K562 (cell line): Measurements from ENCODE around the gene INSIG1. TPM values are rescaled to one million over a fixed set of nuclear protein-coding genes. Genes with fewer than 3 reads are reported as not detected.
A peak's percentile ranks its signal among the peaks of the same experiment; 100 is the strongest.

Source experiments
- ESRRA ChIP-seq: fragments of 450-650 bp; IDR thresholded peaks from 2 replicates; pipeline ENCODE4 v1.6.1; 2014; ENCODE audit warnings: low read depth, mild to moderate bottlenecking, moderate library complexity, borderline replicate concordance
- FUS ChIP-seq: fragments of 200-400 bp; formaldehyde crosslinking; optimal IDR thresholded peaks from 2 replicates; pipeline ENCODE3; 2017; ENCODE audit warnings: low read depth, low read length
- HDAC3 ChIP-seq: fragments of 450-650 bp; IDR thresholded peaks from 2 replicates; pipeline ENCODE4 v1.6.1; 2018; ENCODE audit warnings: borderline replicate concordance, mild to moderate bottlenecking, moderate library complexity; ENCODE audit not compliant: partially characterized antibody
- MAZ ChIP-seq, 2 experiments: fragments of 450-650 bp in 1 of 2; sonication (generic) in 1 of 2; formaldehyde crosslinking; IDR thresholded peaks in 1 of 2; conservative IDR thresholded peaks in 1 of 2; 2 replicates each; pipeline versions ENCODE4 v1.4.0 to v1.5.0; 2020; ENCODE audit warnings: mild to moderate bottlenecking in 1 of 2, missing genetic modification reagents in 1 of 2
- NONO ChIP-seq, 2 experiments: fragments of 200-400 bp in 1 of 2; fragments of 450-650 bp in 1 of 2; formaldehyde crosslinking in 1 of 2; IDR thresholded peaks; 2 replicates each; pipeline ENCODE4 v1.6.1; 2017; ENCODE audit warnings: low read depth in 2 of 2, mild to moderate bottlenecking in 2 of 2, moderate library complexity in 2 of 2, low read length in 1 of 2
- SMAD1 ChIP-seq: fragments of 150-350 bp; IDR thresholded peaks from 2 replicates; pipeline ENCODE4 v1.6.1; 2014; ENCODE audit warnings: low read length, low read depth; ENCODE audit not compliant: partially characterized antibody
- YY1 ChIP-seq, 3 experiments: IDR thresholded peaks; 2 replicates each; pipeline ENCODE4 v1.6.1; 2011; ENCODE audit warnings: low read length in 2 of 3, mild to moderate bottlenecking in 2 of 3, moderate library complexity in 2 of 3, borderline replicate concordance in 1 of 3, control low read depth in 1 of 3, low read depth in 1 of 3; ENCODE audit not compliant: insufficient read depth in 3 of 3, insufficient replicate concordance in 2 of 3, control insufficient read depth in 1 of 3, insufficient read length in 1 of 3; ENCODE audit errors: extremely low read depth in 1 of 3
- ZNF77 ChIP-seq: fragments of 250-450 bp; sonication (Bioruptor Pico); IDR thresholded peaks from 2 replicates; pipeline ENCODE4 v1.5.0; 2020
- polyA plus RNA-seq, 8 experiments: library from polyadenylated mRNA; depleted of rRNA in 4 of 8; stranded (reverse) in 5 of 8; unstranded in 3 of 8; fragments of >200 nt; fragmentation: Nextera tagmentation in 2 of 8; fragmentation: Illumina TruSeq in 1 of 8; extraction: Ambion mirVana in 2 of 8; extraction: Trizol in 1 of 8; gene quantifications; 2 replicates each; pipeline versions ENCODE4 v1.2.1 to v1.2.3, GENCODE V29; 2011 to 2014; ENCODE audit warnings: inconsistent platforms in 1 of 8, missing spikeins in 1 of 8
- total RNA-seq, 7 experiments: library from RNA; depleted of rRNA in 6 of 7; stranded (reverse); fragments of >200 nt in 6 of 7; fragmentation: Illumina TruSeq in 2 of 7; extraction: Trizol in 2 of 7; gene quantifications; 2 replicates each; pipeline versions ENCODE4 v1.2.1 to v1.2.3, GENCODE V29; 2011 to 2021; ENCODE audit warnings: low replicate concordance in 1 of 7
- TF ChIP-seq, protein P1 (sequence below), 2 experiments: IDR thresholded peaks in 1 of 2; conservative IDR thresholded peaks in 1 of 2; 2 replicates each; pipeline ENCODE4 v1.6.1; 2016; ENCODE audit warnings: low read depth in 2 of 2, mild to moderate bottlenecking in 1 of 2, missing compliant biosample characterization in 1 of 2, missing genetic modification characterization in 1 of 2, moderate library complexity in 1 of 2
- TF ChIP-seq, protein P2 (sequence below): sonication (generic); formaldehyde crosslinking; IDR thresholded peaks from 2 replicates; pipeline ENCODE4 v1.8.0; 2023; ENCODE audit warnings: missing genetic modification reagents, mild to moderate bottlenecking, borderline replicate concordance
- TF ChIP-seq, protein P3 (sequence below): fragments of 450-650 bp; formaldehyde crosslinking; IDR thresholded peaks from 2 replicates; pipeline ENCODE4 v1.4.0; 2022; ENCODE audit warnings: missing genetic modification characterization
- TF ChIP-seq, protein P4 (sequence below): fragments of 200-400 bp; formaldehyde crosslinking; IDR thresholded peaks from 2 replicates; pipeline ENCODE4 v1.6.1; 2017; ENCODE audit warnings: mild to moderate bottlenecking, low read depth, low read length, moderate library complexity

INSIG1 gene
- total and polyA plus RNA-seq, 9 of the 15 experiments (the other 6 are each of a cell fraction or from before 2014, with no cell fraction given), result 57.1 to 787 (median 238) TPM

DNA sequence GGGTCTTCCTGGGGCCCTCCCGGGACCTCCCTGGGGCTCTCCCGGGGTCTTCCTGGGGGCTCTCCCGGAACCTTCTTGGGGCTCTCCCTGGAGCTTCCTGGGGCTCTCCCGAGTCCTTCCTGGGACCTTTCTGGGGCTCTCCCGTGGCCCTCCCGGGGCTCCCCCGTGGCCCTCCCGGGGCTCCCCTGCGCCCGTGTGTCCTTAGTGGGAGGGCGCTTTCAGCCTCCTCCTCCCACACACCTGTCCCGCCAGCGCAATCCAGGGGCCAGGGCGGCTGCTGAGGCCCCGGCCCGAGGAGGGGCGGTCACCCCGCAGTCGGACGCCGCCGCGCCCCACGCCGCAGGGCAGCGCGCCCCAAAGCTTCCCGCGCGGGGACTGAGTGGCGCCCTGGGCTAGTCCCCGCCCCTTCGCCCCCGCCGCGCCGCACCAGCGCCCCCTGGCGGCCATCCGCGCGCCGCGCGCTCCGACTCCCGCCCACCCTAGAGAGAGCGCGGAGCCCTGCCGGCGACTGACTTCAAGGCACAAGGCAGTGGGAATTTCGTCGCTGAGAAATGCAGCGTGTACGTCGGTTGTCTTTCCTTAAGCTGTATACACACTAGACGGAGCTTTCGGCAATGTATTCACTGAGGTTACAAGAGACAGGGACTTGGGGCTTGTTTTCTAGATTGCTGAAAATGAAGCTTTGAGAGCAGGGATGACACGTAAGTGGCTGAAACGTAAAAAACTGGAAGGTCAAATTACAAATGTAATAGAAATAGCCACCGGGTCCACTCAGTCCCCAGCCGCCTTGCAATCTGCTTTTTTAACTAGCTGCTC is 47.1 kb downstream of the INSIG1 start (continued):
- TF ChIP-seq, protein P1, sequence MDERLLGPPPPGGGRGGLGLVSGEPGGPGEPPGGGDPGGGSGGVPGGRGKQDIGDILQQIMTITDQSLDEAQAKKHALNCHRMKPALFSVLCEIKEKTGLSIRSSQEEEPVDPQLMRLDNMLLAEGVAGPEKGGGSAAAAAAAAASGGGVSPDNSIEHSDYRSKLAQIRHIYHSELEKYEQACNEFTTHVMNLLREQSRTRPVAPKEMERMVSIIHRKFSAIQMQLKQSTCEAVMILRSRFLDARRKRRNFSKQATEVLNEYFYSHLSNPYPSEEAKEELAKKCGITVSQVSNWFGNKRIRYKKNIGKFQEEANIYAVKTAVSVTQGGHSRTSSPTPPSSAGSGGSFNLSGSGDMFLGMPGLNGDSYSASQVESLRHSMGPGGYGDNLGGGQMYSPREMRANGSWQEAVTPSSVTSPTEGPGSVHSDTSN (CRISPR knock-in tag; IDR thresholded peaks at IDR 0.05; ENCODE audit: low read depth), result no peak
- TF ChIP-seq, protein P1 (tag; conservative IDR thresholded peaks at IDR 0.05; ENCODE audit: low read depth), result no peak
- peak in 1 of 2 experiments; percentile 84; a peak in 2 of 4 replicates for TF ChIP-seq NONO (IDR thresholded peaks at IDR 0.05; ENCODE audit: low read depth in 2 of 2, low read length in 1 of 2)
- peak; percentile 29; the same call in 1 of the 2 replicates for TF ChIP-seq ESRRA
- TF ChIP-seq SMAD1, result no peak
- peak in 2 of 3 experiments; percentile 40 to 68 for TF ChIP-seq YY1 (IDR thresholded peaks at IDR 0.05; ENCODE audit: borderline replicate concordance in 1 of 3, control insufficient read depth in 1 of 3, extremely low read depth in 1 of 3, insufficient read depth in 3 of 3, insufficient read length in 1 of 3, insufficient replicate concordance in 2 of 3, low read depth in 1 of 3, low read length in 2 of 3)
- TF ChIP-seq, protein P2, sequence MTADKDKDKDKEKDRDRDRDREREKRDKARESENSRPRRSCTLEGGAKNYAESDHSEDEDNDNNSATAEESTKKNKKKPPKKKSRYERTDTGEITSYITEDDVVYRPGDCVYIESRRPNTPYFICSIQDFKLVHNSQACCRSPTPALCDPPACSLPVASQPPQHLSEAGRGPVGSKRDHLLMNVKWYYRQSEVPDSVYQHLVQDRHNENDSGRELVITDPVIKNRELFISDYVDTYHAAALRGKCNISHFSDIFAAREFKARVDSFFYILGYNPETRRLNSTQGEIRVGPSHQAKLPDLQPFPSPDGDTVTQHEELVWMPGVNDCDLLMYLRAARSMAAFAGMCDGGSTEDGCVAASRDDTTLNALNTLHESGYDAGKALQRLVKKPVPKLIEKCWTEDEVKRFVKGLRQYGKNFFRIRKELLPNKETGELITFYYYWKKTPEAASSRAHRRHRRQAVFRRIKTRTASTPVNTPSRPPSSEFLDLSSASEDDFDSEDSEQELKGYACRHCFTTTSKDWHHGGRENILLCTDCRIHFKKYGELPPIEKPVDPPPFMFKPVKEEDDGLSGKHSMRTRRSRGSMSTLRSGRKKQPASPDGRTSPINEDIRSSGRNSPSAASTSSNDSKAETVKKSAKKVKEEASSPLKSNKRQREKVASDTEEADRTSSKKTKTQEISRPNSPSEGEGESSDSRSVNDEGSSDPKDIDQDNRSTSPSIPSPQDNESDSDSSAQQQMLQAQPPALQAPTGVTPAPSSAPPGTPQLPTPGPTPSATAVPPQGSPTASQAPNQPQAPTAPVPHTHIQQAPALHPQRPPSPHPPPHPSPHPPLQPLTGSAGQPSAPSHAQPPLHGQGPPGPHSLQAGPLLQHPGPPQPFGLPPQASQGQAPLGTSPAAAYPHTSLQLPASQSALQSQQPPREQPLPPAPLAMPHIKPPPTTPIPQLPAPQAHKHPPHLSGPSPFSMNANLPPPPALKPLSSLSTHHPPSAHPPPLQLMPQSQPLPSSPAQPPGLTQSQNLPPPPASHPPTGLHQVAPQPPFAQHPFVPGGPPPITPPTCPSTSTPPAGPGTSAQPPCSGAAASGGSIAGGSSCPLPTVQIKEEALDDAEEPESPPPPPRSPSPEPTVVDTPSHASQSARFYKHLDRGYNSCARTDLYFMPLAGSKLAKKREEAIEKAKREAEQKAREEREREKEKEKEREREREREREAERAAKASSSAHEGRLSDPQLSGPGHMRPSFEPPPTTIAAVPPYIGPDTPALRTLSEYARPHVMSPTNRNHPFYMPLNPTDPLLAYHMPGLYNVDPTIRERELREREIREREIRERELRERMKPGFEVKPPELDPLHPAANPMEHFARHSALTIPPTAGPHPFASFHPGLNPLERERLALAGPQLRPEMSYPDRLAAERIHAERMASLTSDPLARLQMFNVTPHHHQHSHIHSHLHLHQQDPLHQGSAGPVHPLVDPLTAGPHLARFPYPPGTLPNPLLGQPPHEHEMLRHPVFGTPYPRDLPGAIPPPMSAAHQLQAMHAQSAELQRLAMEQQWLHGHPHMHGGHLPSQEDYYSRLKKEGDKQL (CRISPR knock-in tag), result 0 out of 2 replicates have a peak, but pooled peaks have one; percentile 23
- no peak for TF ChIP-seq HDAC3
- no peak for TF ChIP-seq FUS
- no peak for TF ChIP-seq ZNF77 (CRISPR knock-in tag)
- TF ChIP-seq, protein P3, sequence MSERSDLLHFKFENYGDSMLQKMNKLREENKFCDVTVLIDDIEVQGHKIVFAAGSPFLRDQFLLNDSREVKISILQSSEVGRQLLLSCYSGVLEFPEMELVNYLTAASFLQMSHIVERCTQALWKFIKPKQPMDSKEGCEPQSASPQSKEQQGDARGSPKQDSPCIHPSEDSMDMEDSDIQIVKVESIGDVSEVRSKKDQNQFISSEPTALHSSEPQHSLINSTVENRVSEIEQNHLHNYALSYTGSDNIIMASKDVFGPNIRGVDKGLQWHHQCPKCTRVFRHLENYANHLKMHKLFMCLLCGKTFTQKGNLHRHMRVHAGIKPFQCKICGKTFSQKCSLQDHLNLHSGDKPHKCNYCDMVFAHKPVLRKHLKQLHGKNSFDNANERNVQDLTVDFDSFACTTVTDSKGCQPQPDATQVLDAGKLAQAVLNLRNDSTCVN (CRISPR knock-in tag), result no peak
- TF ChIP-seq MAZ (CRISPR knock-in tag; conservative IDR thresholded peaks at IDR 0.05 in 1 of 2, IDR thresholded peaks at IDR 0.05 in 1 of 2), result peak; percentile 73 to 88
- TF ChIP-seq, protein P4, sequence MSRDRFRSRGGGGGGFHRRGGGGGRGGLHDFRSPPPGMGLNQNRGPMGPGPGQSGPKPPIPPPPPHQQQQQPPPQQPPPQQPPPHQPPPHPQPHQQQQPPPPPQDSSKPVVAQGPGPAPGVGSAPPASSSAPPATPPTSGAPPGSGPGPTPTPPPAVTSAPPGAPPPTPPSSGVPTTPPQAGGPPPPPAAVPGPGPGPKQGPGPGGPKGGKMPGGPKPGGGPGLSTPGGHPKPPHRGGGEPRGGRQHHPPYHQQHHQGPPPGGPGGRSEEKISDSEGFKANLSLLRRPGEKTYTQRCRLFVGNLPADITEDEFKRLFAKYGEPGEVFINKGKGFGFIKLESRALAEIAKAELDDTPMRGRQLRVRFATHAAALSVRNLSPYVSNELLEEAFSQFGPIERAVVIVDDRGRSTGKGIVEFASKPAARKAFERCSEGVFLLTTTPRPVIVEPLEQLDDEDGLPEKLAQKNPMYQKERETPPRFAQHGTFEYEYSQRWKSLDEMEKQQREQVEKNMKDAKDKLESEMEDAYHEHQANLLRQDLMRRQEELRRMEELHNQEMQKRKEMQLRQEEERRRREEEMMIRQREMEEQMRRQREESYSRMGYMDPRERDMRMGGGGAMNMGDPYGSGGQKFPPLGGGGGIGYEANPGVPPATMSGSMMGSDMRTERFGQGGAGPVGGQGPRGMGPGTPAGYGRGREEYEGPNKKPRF, result no peak
